Stimulated activated CD4-positive, alpha-beta T cell treated with anti-CD3 and anti-CD28 coated beads, Interleukin-12 subunit alpha, Interleukin-12 subunit beta, amount 100 ng/mL, for 24 hours (primary cell): ENCODE results near the gene FAM3D.
"Not testable (repeated sequence)": the region's sequence is repeated elsewhere in the genome, so short reads cannot be mapped to it uniquely, and the experiment has no call there.

Source experiments
- DNase-seq, 2 experiments: peaks; one replicate each; pipeline ENCODE4 v3.0.0-alpha.2; 2020; ENCODE audit warnings: low read depth in 2 of 2

Gene FAM3D

GRCh38 chr3:58666683-58667082, at the start of gene FAM3D:
Gene FAM3D, minus strand, starts transcription at chr3:58666774. Its CDS starts 11,211 bp downstream, at chr3:58655563.
- DNase-seq = no peak

GRCh38 chr3:58713715-58714401, 47.3 kb upstream of the FAM3D start:
- DNase-seq = no peak

GRCh38 chr3:58711871-58712270, 45.3 kb upstream of the FAM3D start:
- DNase-seq = no peak

- DNase-seq = not testable (repeated sequence)
Observed at GRCh38 chr3:58708983-58709382, 42.4 kb upstream of the FAM3D start.

- no peak for DNase-seq
Observed at GRCh38 chr3:58708116-58708791, 41.7 kb upstream of the FAM3D start.

- DNase-seq = no peak
Observed at GRCh38 chr3:58707390-58707930, 40.9 kb upstream of the FAM3D start.

- no peak for DNase-seq
Observed at GRCh38 chr3:58706395-58707167, 40.0 kb upstream of the FAM3D start.

- DNase-seq = no peak
Observed at GRCh38 chr3:58704745-58705144, 38.2 kb upstream of the FAM3D start.

GRCh38 chr3:58704304-58704703, 37.7 kb upstream of the FAM3D start:
- DNase-seq = not testable (repeated sequence)

- DNase-seq = no peak
Observed at GRCh38 chr3:58698246-58698645, 31.7 kb upstream of the FAM3D start.

- DNase-seq = no peak
Observed at GRCh38 chr3:58697561-58697960, 31.0 kb upstream of the FAM3D start.

GRCh38 chr3:58696813-58697212, 30.2 kb upstream of the FAM3D start:
- DNase-seq = not testable (repeated sequence)

GRCh38 chr3:58696093-58696492, 29.5 kb upstream of the FAM3D start:
- no peak for DNase-seq

GRCh38 chr3:58695284-58695683, 28.7 kb upstream of the FAM3D start:
- not testable (repeated sequence) for DNase-seq

GRCh38 chr3:58693940-58694850, 27.6 kb upstream of the FAM3D start:
- DNase-seq = no peak

GRCh38 chr3:58692484-58692883, 25.9 kb upstream of the FAM3D start:
- no peak for DNase-seq

- DNase-seq = no peak
Observed at GRCh38 chr3:58691997-58692396, 25.4 kb upstream of the FAM3D start.

GRCh38 chr3:58690490-58690889, 23.9 kb upstream of the FAM3D start:
- no peak for DNase-seq

- no peak for DNase-seq
Observed at GRCh38 chr3:58688574-58688973, 22.0 kb upstream of the FAM3D start.

- DNase-seq = no peak
Observed at GRCh38 chr3:58686847-58687246, 20.3 kb upstream of the FAM3D start.

- DNase-seq = no peak
Observed at GRCh38 chr3:58685641-58686040, 19.1 kb upstream of the FAM3D start.
